Sigmoid colon (tissue), 4 donors: ENCODE results near the gene BEX5.

Experiments used
- CTCF ChIP-seq, 4 experiments: fragments of 450-650 bp in 3 of 4; fragments of 200-600 bp in 1 of 4; IDR thresholded peaks; one replicate each; pipeline ENCODE4 v1.5.1; 2016 to 2019; ENCODE audit warnings: antibody characterized with exemption in 4 of 4, mild to moderate bottlenecking in 3 of 4, moderate library complexity in 2 of 4
- POLR2A ChIP-seq, 2 donors: fragments of 450-650 bp; IDR thresholded peaks; one replicate each; pipeline ENCODE4 v1.6.1; 2016; ENCODE audit warnings: antibody characterized with exemption in 2 of 2, mild to moderate bottlenecking in 2 of 2, moderate library complexity in 2 of 2
- POLR2AphosphoS5 ChIP-seq, 4 donors: sonication (generic); formaldehyde crosslinking; IDR thresholded peaks; one replicate each; pipeline ENCODE4 v1.6.1; 2017; ENCODE audit warnings: antibody characterized with exemption in 4 of 4

- TF ChIP-seq CTCF (IDR thresholded peaks at IDR 0.05) (no peak), POLR2A (IDR thresholded peaks at IDR 0.05) (no peak), POLR2AphosphoS5 (IDR thresholded peaks at IDR 0.05) (no peak)
Measured at GRCh38 chrX:102115748-102116147, 40.0 kb downstream of the BEX5 start.
